ENCODE measurements around the gene COX14.
"Not testable (repeated sequence)": the region's sequence is repeated elsewhere in the genome, so short reads cannot be mapped to it uniquely, and the experiment has no call there.

COX14 gene

DNA sequence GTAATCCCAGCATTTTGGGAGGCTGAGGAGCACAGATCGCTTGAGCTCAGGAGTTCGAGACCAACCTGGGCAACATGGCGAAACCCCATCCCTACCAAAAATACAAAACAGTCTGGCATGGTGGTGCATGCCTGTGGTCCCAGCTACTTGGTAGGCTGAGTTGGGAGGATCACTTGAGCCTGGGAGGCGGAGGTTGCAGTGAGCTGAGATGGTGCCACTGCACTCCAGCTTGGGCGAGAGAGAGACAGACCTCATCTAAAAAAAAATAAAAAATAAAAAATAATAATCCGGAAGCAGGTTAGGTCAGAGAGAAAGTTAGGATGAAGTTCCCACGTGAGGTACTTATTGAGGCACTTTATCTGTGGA is 27.6 kb upstream of the COX14 start:
- in situ Hi-C loops (cut with MboI; ENCODE audit: low sequenced_read_pairs), result not testable (repeated sequence)

- in situ Hi-C loops (cut with MboI; ENCODE audit: low sequenced_read_pairs), result no loop called here
Observed at GRCh38 chr12:50084775-50085614, 27.0 kb upstream of the COX14 start, which contains the start of gene SMARCD1. Gene SMARCD1 (plus strand): TSS chr12:50085342. CDS start chr12:50085370, 28 bp downstream.

DNA sequence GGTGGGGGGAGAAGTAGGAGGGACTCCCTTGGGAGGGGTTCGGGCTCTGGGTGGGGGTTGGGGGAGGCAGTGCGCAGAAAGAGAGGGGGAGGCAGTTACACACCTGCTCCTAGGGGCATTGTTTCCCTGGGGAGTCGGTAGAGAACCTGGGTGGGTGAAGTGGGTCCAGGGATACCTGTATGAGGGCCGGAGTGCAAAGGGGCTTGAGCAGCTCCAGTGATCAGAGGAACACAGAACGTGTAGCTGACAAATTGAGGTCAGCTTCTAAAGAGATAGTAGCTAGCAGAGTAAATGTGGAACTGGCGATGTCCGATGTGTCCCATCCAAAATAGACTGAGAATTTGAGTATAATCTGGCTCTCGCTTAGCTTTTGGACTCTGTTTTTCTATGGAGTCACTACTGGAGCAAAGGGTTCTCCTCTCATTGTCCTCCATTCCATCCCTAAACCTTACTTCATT is 26.4 kb upstream of the COX14 start:
- in situ Hi-C loops (cut with MboI; ENCODE audit: low sequenced_read_pairs), result no loop called here

GRCh38 chr12:50086148-50086547 is 25.9 kb upstream of the COX14 start:
- in situ Hi-C loops (cut with MboI; ENCODE audit: low sequenced_read_pairs), result no loop called here

DNA sequence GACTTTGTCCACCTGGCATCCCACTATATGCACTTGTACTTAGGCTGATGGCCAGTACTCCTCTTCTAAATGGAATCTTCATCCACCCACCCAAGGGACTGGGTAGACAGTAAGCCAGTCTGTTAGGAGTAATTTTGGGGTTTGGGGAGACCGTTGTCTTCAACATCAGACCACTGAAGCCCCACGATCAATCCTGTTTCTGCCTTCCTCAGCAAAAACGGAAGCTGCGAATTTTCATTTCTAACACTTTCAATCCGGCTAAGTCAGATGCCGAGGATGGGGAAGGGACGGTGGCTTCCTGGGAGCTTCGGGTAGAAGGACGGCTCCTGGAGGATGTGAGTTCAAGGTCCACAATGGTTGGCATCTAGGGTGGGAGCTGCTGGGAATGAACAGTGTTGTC is 24.9 kb upstream of the COX14 start:
- in situ Hi-C loops (cut with MboI; ENCODE audit: low sequenced_read_pairs), result no loop called here

DNA sequence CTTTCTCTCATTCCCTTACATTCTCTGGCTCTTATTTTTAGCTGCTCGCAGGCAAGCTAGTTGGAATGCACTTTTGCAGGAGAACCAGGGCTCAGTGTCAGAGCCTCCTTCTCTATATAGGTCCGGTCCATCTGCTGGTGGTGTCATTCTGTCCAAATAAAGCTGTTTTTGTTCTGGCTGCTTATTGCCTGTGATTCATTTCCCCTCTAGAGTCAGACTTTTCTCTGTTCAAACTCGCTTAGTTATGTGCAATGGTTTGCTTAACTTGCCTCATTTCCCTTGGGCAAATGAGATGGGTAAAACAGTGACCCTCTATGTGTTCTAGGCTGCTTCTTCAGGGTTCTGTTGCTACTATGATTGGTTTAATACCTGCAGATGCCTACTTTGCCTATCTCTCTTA is 24.0 kb upstream of the COX14 start:
- in situ Hi-C loops (cut with MboI; ENCODE audit: low sequenced_read_pairs), result no loop called here

GRCh38 chr12:50088577-50089335 is 23.3 kb upstream of the COX14 start:
- in situ Hi-C loops (cut with MboI; ENCODE audit: low sequenced_read_pairs), result no loop called here

DNA sequence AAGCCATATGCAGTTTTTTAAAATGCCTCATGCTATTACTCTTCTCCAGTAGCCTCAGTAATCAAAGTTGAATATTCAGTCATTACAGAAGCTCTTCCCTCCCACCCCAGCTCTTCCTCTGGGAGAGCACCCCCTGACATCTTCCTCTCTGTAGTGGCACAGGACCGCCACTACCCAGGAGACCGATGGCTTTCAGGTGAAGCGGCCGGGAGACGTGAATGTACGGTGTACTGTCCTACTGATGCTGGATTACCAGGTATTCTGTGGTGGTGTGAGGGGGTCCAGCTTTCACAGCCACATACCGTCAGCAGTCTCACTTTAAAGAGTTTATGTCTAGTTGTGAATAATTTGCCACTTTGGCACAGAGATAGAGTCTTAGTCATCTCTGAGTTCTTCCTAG is 22.3 kb upstream of the COX14 start:
- in situ Hi-C loops (cut with MboI; ENCODE audit: low sequenced_read_pairs), result no loop called here

DNA sequence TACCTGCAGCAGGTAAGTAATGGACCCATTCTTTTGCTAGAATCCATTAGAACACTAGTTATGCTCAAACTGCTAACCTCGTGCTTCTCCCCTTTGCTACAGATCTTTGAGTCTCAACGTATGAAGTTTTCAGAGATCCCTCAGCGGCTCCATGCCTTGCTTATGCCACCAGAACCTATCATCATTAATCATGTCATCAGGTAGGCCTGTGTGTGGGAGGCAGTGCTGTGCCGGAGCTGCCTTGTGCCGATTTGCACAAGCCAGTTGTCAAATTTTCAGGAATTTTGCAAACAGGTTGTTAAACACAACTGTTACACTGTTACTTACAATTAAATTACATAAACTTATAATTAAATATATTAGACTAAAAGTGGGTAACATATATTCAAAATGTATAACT is 21.6 kb upstream of the COX14 start:
- in situ Hi-C loops (cut with MboI; ENCODE audit: low sequenced_read_pairs), result no loop called here

DNA sequence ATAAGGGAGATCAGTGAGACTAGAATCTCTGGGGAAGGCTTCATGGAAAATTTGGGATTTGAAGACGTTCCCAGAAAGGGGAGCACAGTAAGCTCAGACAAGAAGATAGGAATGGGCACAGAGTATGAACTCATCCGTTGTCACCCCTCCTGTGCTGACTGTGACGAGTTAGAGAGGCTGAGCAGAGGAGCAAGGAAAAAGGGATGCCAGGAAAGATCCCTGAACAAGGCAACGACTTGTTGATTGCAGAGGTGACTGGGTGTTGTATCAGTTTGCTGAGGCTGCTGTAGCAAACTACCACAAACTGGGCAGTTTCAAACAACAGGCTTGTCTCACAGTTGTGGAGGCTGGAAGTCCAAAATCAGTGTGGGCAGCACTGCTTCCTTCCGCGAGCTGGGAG is 14.1 kb upstream of the COX14 start:
- in situ Hi-C loops (cut with MboI; ENCODE audit: low sequenced_read_pairs), result no loop called here

- in situ Hi-C loops (cut with MboI; ENCODE audit: low sequenced_read_pairs), result no loop called here
Observed at GRCh38 chr12:50099302-50100008, 12.6 kb upstream of the COX14 start.

- in situ Hi-C loops (cut with MboI; ENCODE audit: low sequenced_read_pairs), result no loop called here
Observed at GRCh38 chr12:50100561-50100960, 11.5 kb upstream of the COX14 start.

DNA sequence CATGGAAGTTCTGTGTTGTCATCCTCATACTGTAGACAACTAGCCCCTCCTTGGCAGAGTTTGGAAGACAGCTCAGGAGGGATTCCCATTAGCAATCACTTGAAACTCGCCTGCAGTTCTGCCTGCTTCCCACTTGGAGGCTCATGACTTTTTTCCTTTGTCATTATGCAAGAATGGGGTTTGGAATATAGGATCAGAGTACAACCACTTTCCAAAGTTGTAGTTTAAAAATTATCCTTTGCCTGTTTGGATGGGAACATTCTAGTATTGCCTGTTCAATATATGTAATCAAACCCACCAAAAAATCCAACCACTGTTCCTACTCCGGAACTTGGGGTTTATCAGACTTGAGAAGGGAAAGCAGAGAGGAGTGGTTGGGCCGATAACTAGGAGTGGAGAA is 10.4 kb upstream of the COX14 start:
- in situ Hi-C loops (cut with MboI; ENCODE audit: low sequenced_read_pairs), result no loop called here

- in situ Hi-C loops (cut with MboI; ENCODE audit: low sequenced_read_pairs), result no loop called here
Observed at GRCh38 chr12:50102131-50102531, 9.9 kb upstream of the COX14 start.

- in situ Hi-C loops (cut with MboI; ENCODE audit: low sequenced_read_pairs), result no loop called here
Observed at GRCh38 chr12:50102646-50103309, 9.3 kb upstream of the COX14 start.

- in situ Hi-C loops (cut with MboI; ENCODE audit: low sequenced_read_pairs), result no loop called here
Observed at GRCh38 chr12:50103351-50103750, 8.7 kb upstream of the COX14 start.

GRCh38 chr12:50103767-50104321 is 8.2 kb upstream of the COX14 start, which contains the start of gene GPD1:
Gene GPD1 (plus strand): TSS chr12:50104008. CDS start chr12:50104051, 43 bp downstream.
- in situ Hi-C loops (cut with MboI; ENCODE audit: low sequenced_read_pairs), result no loop called here

DNA sequence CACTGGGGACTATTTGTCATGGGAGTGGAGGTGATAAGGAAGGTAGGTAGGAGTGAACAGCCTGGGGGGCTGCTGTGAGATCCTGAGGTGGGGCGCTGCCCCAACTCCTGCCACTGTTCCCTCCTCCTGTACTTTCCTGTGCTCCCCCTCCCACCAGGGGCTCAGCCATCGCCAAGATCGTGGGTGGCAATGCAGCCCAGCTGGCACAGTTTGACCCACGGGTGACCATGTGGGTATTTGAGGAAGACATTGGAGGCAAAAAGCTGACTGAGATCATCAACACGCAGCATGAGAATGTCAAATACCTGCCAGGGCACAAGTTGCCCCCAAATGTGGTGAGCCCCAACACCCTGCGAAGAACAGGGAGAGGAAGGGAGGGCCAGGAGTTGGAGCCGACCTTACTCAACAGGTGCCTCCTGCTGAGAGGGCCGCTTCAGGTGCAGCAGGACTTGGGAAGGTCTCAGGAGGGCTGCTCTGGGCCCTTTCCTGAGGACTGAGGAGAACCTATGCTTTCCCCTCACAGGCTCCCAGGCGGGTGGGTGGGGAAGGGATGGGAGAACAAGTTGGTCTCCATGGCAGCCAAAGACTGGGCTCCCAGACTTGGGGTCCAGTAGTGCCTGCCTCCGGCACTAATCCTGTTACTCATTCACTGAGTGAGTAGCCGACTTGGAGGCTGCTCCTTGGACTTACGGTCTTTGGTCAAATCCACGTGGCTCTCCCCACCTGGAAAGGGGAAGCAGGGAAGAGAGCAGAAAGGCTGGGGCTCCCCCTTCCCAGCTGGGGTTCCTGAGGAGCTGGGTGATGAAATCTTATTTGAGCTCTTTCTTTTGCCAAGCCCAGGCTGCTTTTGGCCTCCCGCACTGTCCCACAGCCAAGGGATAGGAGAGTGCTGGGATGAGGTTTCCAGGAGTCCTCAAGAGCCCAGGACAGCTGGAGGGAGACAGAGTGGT is 7.3 kb upstream of the COX14 start:
- in situ Hi-C loops (cut with MboI; ENCODE audit: low sequenced_read_pairs), result no loop called here

DNA sequence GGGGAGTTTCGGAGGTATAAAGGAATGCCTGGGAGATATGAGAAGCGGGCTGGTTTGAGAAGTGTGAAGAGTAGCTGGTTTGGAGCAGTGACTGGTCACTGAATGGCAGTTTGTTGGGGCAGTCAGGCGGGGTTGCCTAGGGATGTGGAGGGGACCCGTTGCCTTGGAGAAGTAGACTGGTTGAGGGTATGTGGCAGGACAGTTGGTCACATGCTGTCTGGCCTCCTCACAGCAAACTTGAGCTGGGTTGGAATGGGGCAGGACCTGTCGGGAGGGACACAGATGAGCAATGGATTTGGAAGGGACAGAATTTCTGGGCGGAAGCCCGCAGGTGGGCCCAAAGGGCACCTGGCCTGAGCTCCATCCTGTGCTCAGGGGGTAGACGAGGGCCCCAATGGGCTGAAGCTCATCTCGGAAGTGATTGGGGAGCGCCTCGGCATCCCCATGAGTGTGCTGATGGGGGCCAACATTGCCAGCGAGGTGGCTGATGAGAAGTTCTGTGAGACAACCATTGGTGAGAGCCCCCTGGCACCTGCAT is 6.1 kb upstream of the COX14 start:
- in situ Hi-C loops (cut with MboI; ENCODE audit: low sequenced_read_pairs), result no loop called here
